HCT116 (cell line): Measurements from ENCODE around the gene CLDN12. TPM values are rescaled to one million over a fixed set of nuclear protein-coding genes. Genes with fewer than 3 reads are reported as not detected.

Source experiments
- ATAC-seq: fragments of 200-7000 bp; cut with Tn5 transposase; 2 replicates; pipeline ENCODE4 v1.9.1; 2020; ENCODE audit warnings: mild to moderate bottlenecking, moderate library complexity
- BruUV-seq: library from RNA; stranded (reverse); fragments of 400-500 nt; replicated peaks from 2 replicates; lab custom pipeline; 2021; lab: Mats Ljungman, UMichigan
- CTCF ChIA-PET: fragments of 300-600 bp; sonication (Branson Sonifier 250); formaldehyde crosslinking; loops from one replicate; lab custom pipeline; 2021; ENCODE audit warnings: antibody characterized with exemption; lab: Charles Lee
- POLR2A ChIA-PET: fragments of 300-600, 350-600 bp; sonication (Branson Sonifier 250); formaldehyde crosslinking; loops from one replicate; lab custom pipeline; 2021; ENCODE audit warnings: antibody characterized with exemption; lab: Charles Lee
- RAD21 ChIA-PET, 2 experiments: fragments of 300-600 bp; sonication (Branson Sonifier 250); formaldehyde crosslinking; loops; one replicate each; lab custom pipeline; 2023; ENCODE audit warnings: low total read pairs in 2 of 2; ENCODE audit not compliant: uncharacterized antibody in 2 of 2, unreplicated experiment in 2 of 2, low non-redundant PET in 1 of 2; lab: Charles Lee
- DNase-seq: peaks from one replicate; pipeline ENCODE4 v3.0.0-alpha.2; 2010; ENCODE audit warnings: low read depth, low spot score
- H2AFZ ChIP-seq: fragments of 200-600 bp; shearing (Covaris generic), sonication (generic); 2 replicates; pipeline ENCODE4 v1.6.1; 2017; ENCODE audit warnings: low read depth, mixed run types, mixed read lengths, antibody characterized with exemption, low read length; ENCODE audit not compliant: poor library complexity, severe bottlenecking
- H3K27ac ChIP-seq: 2 replicates; pipeline ENCODE4 v1.5.1; 2012; ENCODE audit warnings: low read depth, low read length
- H3K27me3 ChIP-seq: fragments of 200-600 bp; sonication (generic); 2 replicates; pipeline ENCODE4 v1.6.1; 2016; ENCODE audit warnings: mixed run types, low read length, mixed read lengths; ENCODE audit not compliant: insufficient read depth
- H3K36me3 ChIP-seq, 2 experiments: fragments of 200-500 bp in 1 of 2; fragments of 200-600 bp in 1 of 2; sonication (Bioruptor generic) in 1 of 2; sonication (generic) in 1 of 2; 2 replicates each; pipeline versions ENCODE4 v1.5.1 to v1.6.1; 2014 to 2016; ENCODE audit warnings: low read length in 2 of 2, inconsistent platforms in 1 of 2, mixed read lengths in 1 of 2, mixed run types in 1 of 2; ENCODE audit not compliant: insufficient read depth in 2 of 2, control insufficient read depth in 1 of 2
- H3K4me1 ChIP-seq, 2 experiments: fragments of 200-600 bp in 1 of 2; sonication (generic) in 1 of 2; 2 replicates each; pipeline versions ENCODE4 v1.5.1 to v1.6.1; 2012 to 2017; ENCODE audit warnings: low read length in 2 of 2, inconsistent platforms in 1 of 2, mild to moderate bottlenecking in 1 of 2, mixed read lengths in 1 of 2, mixed run types in 1 of 2, moderate library complexity in 1 of 2; ENCODE audit not compliant: insufficient read depth in 2 of 2, control insufficient read depth in 1 of 2
- H3K4me2 ChIP-seq: fragments of 200-600 bp; sonication (generic); 2 replicates; pipeline ENCODE4 v1.6.1; 2017; ENCODE audit warnings: mixed run types, low read length, mixed read lengths
- H3K4me3 ChIP-seq, 2 experiments: fragments of 200-600 bp in 1 of 2; sonication (generic) in 1 of 2; replicated peaks in 1 of 2; 2 replicates each; pipeline ENCODE4 v1.5.1; 2011 to 2016; ENCODE audit warnings: low read length in 2 of 2, control low read depth in 1 of 2, low read depth in 1 of 2, mild to moderate bottlenecking in 1 of 2, mixed read lengths in 1 of 2, mixed run types in 1 of 2
- H3K79me2 ChIP-seq: fragments of 200-600 bp; sonication (generic); 2 replicates; pipeline ENCODE4 v1.6.1; 2017; ENCODE audit warnings: mild to moderate bottlenecking, mixed run types, low read length, moderate library complexity, mixed read lengths; ENCODE audit not compliant: insufficient read depth
- H3K9ac ChIP-seq: fragments of 200-600 bp; sonication (generic); 2 replicates; pipeline ENCODE4 v1.6.1; 2016; ENCODE audit warnings: low read length, mixed read lengths
- H3K9me2 ChIP-seq: fragments of 200-600 bp; sonication (generic), shearing (Covaris generic); 2 replicates; pipeline ENCODE4 v1.6.1; 2017; ENCODE audit warnings: mixed run types, mild to moderate bottlenecking, moderate library complexity; ENCODE audit not compliant: insufficient read depth
- H3K9me3 ChIP-seq, 2 experiments: fragments of 200-500 bp in 1 of 2; fragments of 200-600 bp in 1 of 2; sonication (Bioruptor generic) in 1 of 2; sonication (generic) in 1 of 2; 2 replicates each; pipeline ENCODE4 v1.6.1; 2014 to 2017; ENCODE audit warnings: low read length in 2 of 2, mixed read lengths in 2 of 2, inconsistent platforms in 1 of 2, low read depth in 1 of 2, mild to moderate bottlenecking in 1 of 2, mixed run types in 1 of 2, moderate library complexity in 1 of 2; ENCODE audit not compliant: control insufficient read depth in 1 of 2, insufficient read depth in 1 of 2
- H4K20me1 ChIP-seq: fragments of 200-600 bp; sonication (generic), shearing (Covaris generic); 2 replicates; pipeline ENCODE4 v1.6.1; 2017; ENCODE audit warnings: mixed run types, mild to moderate bottlenecking, moderate library complexity; ENCODE audit not compliant: insufficient read depth
- CEBPB ChIP-seq: IDR thresholded peaks from 2 replicates; pipeline ENCODE4 v1.6.1; 2012; ENCODE audit warnings: low read depth
- EZH2phosphoT487 ChIP-seq: fragments of 200-600 bp; IDR thresholded peaks from 2 replicates; pipeline ENCODE4 v1.6.1; 2018; ENCODE audit warnings: antibody characterized with exemption, borderline replicate concordance
- RAD21 ChIP-seq: IDR thresholded peaks from 2 replicates; pipeline ENCODE4 v1.6.1; 2012; ENCODE audit warnings: low read depth, mild to moderate bottlenecking
- REST ChIP-seq: IDR thresholded peaks from 2 replicates; pipeline ENCODE4 v1.6.1; 2012; ENCODE audit warnings: low read depth
- YY1 ChIP-seq: IDR thresholded peaks from 2 replicates; pipeline ENCODE4 v1.6.1; 2011; ENCODE audit warnings: low read length, low read depth, moderate library complexity, mild to moderate bottlenecking; ENCODE audit not compliant: insufficient replicate concordance; ENCODE audit errors: extremely low read depth
- ZFX ChIP-seq: fragments of 450-650 bp; IDR thresholded peaks from 2 replicates; pipeline ENCODE4 v1.6.1; 2017
- intact Hi-C: fragments of 100-400 bp; cut with micrococcal nuclease; formaldehyde crosslinking; loops from 2 replicates; pipeline ENCODE4 v1.10.0; 2022
- total RNA-seq: library from RNA; stranded (reverse); gene quantifications from one replicate; pipeline ENCODE4 v1.2.1, GENCODE V29; 2021; ENCODE audit not compliant: unreplicated experiment

CLDN12 gene
- total RNA-seq, 1 experiment from 2014 or later = 30.6 TPM

- TF ChIP-seq REST = no peak
- TF ChIP-seq RAD21 = no peak
These were observed 18.4 kb downstream of the CLDN12 start (continued) for GRCh38 chr7:90421651-90422050.

- H3K4me3 ChIP-seq = no peak overlapping the region
- H3K79me2 ChIP-seq = no peaks in the 10 kb centered on the region
- DNase-seq = no peak
- POLR2A ChIA-PET = no interaction called here
- no peaks in the 10 kb centered on the region for H3K36me3 ChIP-seq
- H3K9ac ChIP-seq = no peak overlapping the region
- no peak overlapping the region for H3K4me2 ChIP-seq
- RAD21 ChIA-PET = no interaction called here
- intact Hi-C loops = loop anchor here (5.0 kb wide), 2 partner anchors 112 to 157 kb away; no protein-coding TSS in a partner anchor
- H3K27ac ChIP-seq = no peak overlapping the region
- BruUV-seq = no TSS peak
- no peaks in the 10 kb centered on the region for H4K20me1 ChIP-seq
- H3K4me1 ChIP-seq = peaks cover 0 to 5% of the 10 kb centered on the region in 2 experiments; a peak in 1 of 4 replicates
- no peaks in the 10 kb centered on the region for H3K27me3 ChIP-seq
- no peak overlapping the region for H2AFZ ChIP-seq
- no peak for ATAC-seq
- CTCF ChIA-PET = no interaction called here
- H3K9me2 ChIP-seq = no peaks in the 10 kb centered on the region
- TF ChIP-seq ZFX (no peak), CEBPB (no peak), YY1 (no peak), EZH2phosphoT487 (no peak)
- TF ChIP-seq, all 23 proteins: peak for 0
- H3K9me3 ChIP-seq = no peaks in the 10 kb centered on the region
These were observed 21.5 kb downstream of the CLDN12 start for GRCh38 chr7:90424720-90425119.
